Memory B cell (primary cell): Measurements from ENCODE around the gene SLC30A3.
A peak's percentile ranks its signal among the peaks of the same experiment; 100 is the strongest.

Source experiments
- ATAC-seq: fragments of 150-1000 bp; cut with Tn5 transposase; 2 replicates; pipeline ENCODE4 v1.10.0; 2021; ENCODE audit warnings: low read depth, mild to moderate bottlenecking, moderate library complexity
- DNase-seq, 2 donors: peaks; one replicate each; pipeline ENCODE4 v3.0.0; 2022; ENCODE audit warnings: low spot score in 2 of 2
- H3K27ac Mint-ChIP-seq: one replicate; pipeline ENCODE4 v1.8.0; 2022; ENCODE audit warnings: mild to moderate bottlenecking, moderate library complexity, mixed read lengths
- H3K27me3 Mint-ChIP-seq: one replicate; pipeline ENCODE4 v1.8.0; 2022; ENCODE audit warnings: mixed read lengths
- H3K36me3 Mint-ChIP-seq: one replicate; pipeline ENCODE4 v1.8.0; 2022; ENCODE audit warnings: mild to moderate bottlenecking, mixed read lengths
- H3K4me1 Mint-ChIP-seq: one replicate; pipeline ENCODE4 v1.8.0; 2022; ENCODE audit warnings: mixed read lengths
- H3K4me3 Mint-ChIP-seq: one replicate; pipeline ENCODE4 v1.8.0; 2022; ENCODE audit warnings: mild to moderate bottlenecking, moderate library complexity, mixed read lengths
- H3K9me3 Mint-ChIP-seq: one replicate; pipeline ENCODE4 v1.8.0; 2022; ENCODE audit warnings: mixed read lengths

Gene SLC30A3

DNA sequence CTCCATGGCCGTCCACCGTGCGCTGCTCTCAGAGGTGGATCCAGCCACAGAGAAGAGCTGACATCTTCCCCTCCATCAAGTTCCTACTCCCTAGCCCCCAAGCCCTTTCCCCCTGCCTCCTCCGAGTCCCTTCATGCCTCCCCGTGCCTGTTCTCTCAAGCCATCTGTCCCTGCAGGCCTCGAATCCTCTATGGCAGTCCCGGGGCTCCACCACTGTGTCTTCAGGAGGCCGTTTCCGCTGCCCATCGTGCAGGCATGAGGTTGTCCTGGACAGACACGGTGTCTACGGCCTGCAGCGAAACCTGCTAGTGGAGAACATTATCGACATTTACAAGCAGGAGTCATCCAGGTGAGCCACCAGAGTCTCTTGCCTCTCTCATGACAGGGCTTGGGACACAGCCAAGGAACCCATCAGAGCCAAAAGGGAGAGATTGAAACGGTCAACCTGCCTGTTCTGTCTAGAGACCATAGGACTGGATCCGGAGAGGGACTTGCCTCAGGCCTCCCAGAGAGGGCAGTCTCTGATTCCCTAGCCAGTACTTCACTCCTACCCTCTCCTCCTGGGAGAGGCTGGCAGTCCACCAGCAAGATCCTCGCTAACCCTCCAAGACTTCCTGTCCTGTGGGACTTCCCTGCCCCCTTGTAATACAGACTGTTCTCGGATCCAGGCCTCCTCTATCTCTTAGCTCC lies 35.7 kb upstream of the SLC30A3 start:
- no peak overlapping the region for H3K27ac Mint-ChIP-seq
- H3K4me3 Mint-ChIP-seq: no peak overlapping the region
- no peaks in the 10 kb centered on the region for H3K36me3 Mint-ChIP-seq

GRCh38 chr2:27297195-27297594 lies 34.3 kb upstream of the SLC30A3 start:
- Mint-ChIP-seq H3K36me3 (no peaks in the 10 kb centered on the region), H3K4me3 (no peak overlapping the region), H3K27me3 (peaks cover 17% of the 10 kb centered on the region), H3K9me3 (no peaks in the 10 kb centered on the region), H3K27ac (no peak overlapping the region), H3K4me1 (peaks cover 3% of the 10 kb centered on the region)
- no peak for DNase-seq
- ATAC-seq: no peak

More for the DNA sequence above, 35.7 kb upstream of the SLC30A3 start:
- Mint-ChIP-seq H3K4me1 (peaks cover 8% of the 10 kb centered on the region), H3K27me3 (peaks cover 17% of the 10 kb centered on the region), H3K9me3 (no peaks in the 10 kb centered on the region)
- DNase-seq (no peak), ATAC-seq (no peak)

- Mint-ChIP-seq H3K36me3 (no peaks in the 10 kb centered on the region), H3K4me3 (no peak overlapping the region), H3K27me3 (peaks cover 19% of the 10 kb centered on the region), H3K4me1 (peaks cover 3% of the 10 kb centered on the region), H3K27ac (no peak overlapping the region), H3K9me3 (no peaks in the 10 kb centered on the region)
- no peak for ATAC-seq
- DNase-seq: no peak
These were observed 33.6 kb upstream of the SLC30A3 start for GRCh38 chr2:27296481-27296880.

DNA sequence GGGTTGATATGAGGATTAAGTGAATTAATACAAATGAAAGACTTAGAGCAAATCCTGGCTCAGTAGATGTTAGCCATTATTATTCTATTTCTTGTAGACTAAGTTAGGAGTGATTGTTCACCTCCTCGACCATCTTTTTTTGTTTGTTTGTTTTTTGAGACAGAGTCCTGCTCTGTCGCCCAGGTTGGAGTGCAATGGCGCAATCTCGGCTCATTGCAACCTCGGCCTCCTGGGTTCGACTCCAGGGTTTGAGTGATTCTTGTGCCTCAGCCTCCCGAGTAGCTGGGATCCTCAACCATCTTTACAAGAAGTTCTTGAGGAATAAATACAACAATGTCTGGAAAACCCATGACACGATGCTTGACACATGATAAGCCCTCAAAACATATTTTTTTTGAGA lies 32.1 kb upstream of the SLC30A3 start:
- H3K27ac Mint-ChIP-seq: no peak overlapping the region
- ATAC-seq (no peak), DNase-seq (no peak)
- no peaks in the 10 kb centered on the region for H3K36me3 Mint-ChIP-seq
- H3K4me3 Mint-ChIP-seq: no peak overlapping the region
- H3K9me3 Mint-ChIP-seq: no peaks in the 10 kb centered on the region
- peaks cover 3% of the 10 kb centered on the region for H3K4me1 Mint-ChIP-seq
- H3K27me3 Mint-ChIP-seq: peaks cover 18% of the 10 kb centered on the region

DNA sequence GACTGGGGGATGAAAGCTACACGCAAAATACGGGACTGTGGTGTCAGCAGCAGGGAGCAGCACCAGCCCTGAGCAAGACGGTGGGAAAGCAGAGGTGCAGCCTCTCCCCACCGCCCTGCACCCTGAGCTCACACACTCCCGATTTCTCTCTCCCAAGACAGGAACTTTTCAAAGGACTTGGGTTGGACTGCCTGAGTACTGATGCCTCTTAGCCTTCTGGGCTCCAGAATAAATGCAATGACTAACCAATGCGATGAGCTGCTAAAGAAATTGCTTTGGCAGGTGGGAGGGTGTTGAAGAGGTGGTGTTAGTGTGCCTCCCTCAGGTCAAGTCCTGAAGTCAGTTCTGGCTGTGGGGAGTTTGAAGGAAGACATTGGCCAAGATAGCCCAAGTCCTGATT lies 29.0 kb upstream of the SLC30A3 start:
- DNase-seq (no peak), ATAC-seq (no peak)
- no peaks in the 10 kb centered on the region for H3K9me3 Mint-ChIP-seq
- H3K27ac Mint-ChIP-seq: no peak overlapping the region
- no peaks in the 10 kb centered on the region for H3K36me3 Mint-ChIP-seq
- peaks cover 3% of the 10 kb centered on the region for H3K4me1 Mint-ChIP-seq
- no peak overlapping the region for H3K4me3 Mint-ChIP-seq
- H3K27me3 Mint-ChIP-seq: peaks cover 9% of the 10 kb centered on the region

DNA sequence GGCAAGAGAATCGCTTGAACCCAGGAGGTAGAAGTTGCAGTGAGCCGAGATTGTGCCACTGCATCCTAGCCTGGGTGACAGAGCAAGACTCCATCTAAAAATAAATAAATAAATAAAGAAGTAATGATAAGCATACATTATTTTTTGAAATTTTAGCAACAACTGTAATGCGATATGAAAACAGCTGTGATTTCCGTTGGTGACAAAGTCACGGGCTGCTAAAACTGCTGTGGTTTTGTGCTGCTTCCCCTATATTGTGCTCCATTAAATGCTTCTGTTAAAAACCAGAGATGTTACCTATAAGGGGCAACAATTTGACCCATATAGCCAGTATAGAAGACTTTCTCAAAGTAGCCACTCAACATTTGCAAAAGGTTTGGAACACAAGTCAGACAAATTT lies 27.7 kb upstream of the SLC30A3 start:
- DNase-seq: no peak
- no peaks in the 10 kb centered on the region for H3K9me3 Mint-ChIP-seq
- H3K4me3 Mint-ChIP-seq: no peak overlapping the region
- peaks cover 9% of the 10 kb centered on the region for H3K27me3 Mint-ChIP-seq
- H3K36me3 Mint-ChIP-seq: no peaks in the 10 kb centered on the region
- peak; percentile 67 for ATAC-seq
- peaks cover 3% of the 10 kb centered on the region for H3K4me1 Mint-ChIP-seq
- H3K27ac Mint-ChIP-seq: no peak overlapping the region

DNA sequence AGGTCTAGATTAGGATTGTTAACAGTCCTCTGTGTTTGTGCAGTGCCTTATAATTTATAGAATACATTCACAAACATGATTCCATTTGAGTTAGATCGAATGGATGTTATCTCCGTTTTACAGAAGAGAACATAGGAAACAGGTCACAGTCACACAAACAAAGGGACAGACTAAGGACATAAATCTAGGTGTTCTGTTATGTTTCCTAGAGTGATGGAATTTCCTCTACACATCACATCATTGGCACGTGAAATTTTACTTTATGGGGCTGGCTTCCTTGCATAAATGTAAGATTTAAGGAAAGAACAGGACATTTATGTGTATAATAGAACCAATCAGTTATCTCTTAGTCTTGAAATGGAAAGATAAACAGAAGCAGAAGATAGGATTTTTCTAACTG lies 25.8 kb upstream of the SLC30A3 start:
- Mint-ChIP-seq H3K27me3 (peaks cover 7% of the 10 kb centered on the region), H3K4me3 (no peak overlapping the region), H3K4me1 (no peaks in the 10 kb centered on the region), H3K27ac (no peak overlapping the region), H3K9me3 (no peaks in the 10 kb centered on the region), H3K36me3 (no peaks in the 10 kb centered on the region)
- no peak for ATAC-seq
- DNase-seq: no peak

DNA sequence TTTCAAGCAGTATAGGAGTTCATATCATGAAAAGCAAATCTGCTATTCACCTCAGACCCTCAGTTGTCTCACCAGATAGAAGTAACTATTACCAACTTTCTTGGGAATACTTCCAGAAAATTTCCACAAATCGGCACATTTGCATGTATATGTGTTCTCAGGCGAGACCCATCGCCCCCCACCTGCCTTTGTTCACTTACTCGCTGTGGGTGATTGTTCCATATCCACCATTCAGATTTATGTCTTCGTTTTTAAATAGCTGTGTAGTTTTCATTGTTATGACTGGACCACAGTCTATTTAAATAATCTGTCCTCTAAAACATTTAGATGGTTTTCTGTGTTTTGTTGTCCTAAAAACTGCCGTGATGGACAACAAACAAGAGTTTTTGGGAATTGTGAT lies 22.6 kb upstream of the SLC30A3 start:
- H3K4me3 Mint-ChIP-seq: no peak overlapping the region
- H3K27me3 Mint-ChIP-seq: peaks cover 12% of the 10 kb centered on the region
- H3K9me3 Mint-ChIP-seq: no peaks in the 10 kb centered on the region
- no peaks in the 10 kb centered on the region for H3K36me3 Mint-ChIP-seq
- H3K4me1 Mint-ChIP-seq: no peaks in the 10 kb centered on the region
- ATAC-seq (no peak), DNase-seq (no peak)
- H3K27ac Mint-ChIP-seq: no peak overlapping the region

DNA sequence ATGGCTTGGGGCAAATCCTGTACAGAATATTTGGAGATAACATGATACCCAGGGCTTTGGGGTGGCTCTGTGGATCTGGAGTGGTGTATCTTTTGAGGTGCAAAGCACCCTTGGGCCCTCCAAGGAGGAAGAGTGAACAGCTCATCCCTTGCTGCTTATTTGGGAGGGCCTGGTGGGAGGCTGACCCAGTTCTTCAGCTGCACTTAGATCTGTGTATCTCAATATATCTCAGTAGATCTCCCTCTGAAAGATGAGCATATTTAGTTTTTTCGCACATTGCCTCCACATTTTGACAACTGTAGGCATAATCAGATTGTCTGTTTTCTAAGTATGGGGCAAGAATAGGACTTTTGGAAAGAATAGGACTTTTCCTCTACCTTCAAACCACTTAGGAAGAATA lies 22.1 kb upstream of the SLC30A3 start:
- H3K27me3 Mint-ChIP-seq: peaks cover 12% of the 10 kb centered on the region
- no peaks in the 10 kb centered on the region for H3K36me3 Mint-ChIP-seq
- H3K4me1 Mint-ChIP-seq: no peaks in the 10 kb centered on the region
- H3K9me3 Mint-ChIP-seq: no peaks in the 10 kb centered on the region
- ATAC-seq: no peak
- no peak overlapping the region for H3K4me3 Mint-ChIP-seq
- no peak overlapping the region for H3K27ac Mint-ChIP-seq
- no peak for DNase-seq

GRCh38 chr2:27282892-27283291 lies 20.0 kb upstream of the SLC30A3 start:
- H3K36me3 Mint-ChIP-seq: no peaks in the 10 kb centered on the region
- DNase-seq: no peak
- H3K27ac Mint-ChIP-seq: no peak overlapping the region

DNA sequence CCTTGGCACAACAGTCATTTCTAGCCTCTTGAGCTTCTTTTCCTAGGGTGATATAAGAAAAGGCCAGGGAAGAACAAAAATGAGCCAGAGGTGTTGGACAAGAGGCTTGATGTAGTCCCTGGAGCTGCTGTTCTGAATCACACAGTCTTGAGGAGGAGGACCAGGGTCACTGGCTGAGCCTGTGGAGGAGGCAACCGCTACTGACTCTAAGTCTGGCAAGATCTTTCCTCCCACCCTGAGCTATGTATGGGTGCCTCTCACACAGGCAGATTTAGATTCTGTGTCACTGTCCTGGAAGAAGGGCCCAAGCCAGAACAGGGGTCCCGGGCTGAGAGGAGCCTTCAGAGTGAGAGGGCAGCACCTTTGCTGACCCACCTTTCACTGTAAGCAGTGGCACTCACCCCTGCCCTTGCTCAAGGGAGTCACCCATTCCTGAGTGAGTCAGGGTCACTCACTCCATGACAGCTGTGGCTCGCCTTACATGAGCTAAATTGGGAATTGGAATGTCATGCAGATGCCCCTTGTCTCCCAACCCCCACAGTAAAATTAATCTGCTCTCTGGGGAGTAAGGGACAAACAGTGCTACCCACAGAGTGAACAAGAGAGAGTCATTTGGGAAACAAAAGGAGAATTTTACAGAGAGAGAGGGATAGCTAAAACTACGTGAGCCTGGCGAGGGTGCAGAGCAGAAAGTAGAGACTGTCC lies 19.2 kb upstream of the SLC30A3 start, which contains the start of gene TRIM54:
Gene TRIM54, plus strand, starts transcription at position 575 of the 705 bp plus-strand sequence. CDS start 303 bp downstream, outside the sequence.
- H3K27me3 Mint-ChIP-seq: peaks cover 16% of the 10 kb centered on the region
- DNase-seq: no peak
- H3K36me3 Mint-ChIP-seq: no peaks in the 10 kb centered on the region

More at GRCh38 chr2:27282892-27283291, 20.0 kb upstream of the SLC30A3 start:
- H3K9me3 Mint-ChIP-seq: no peaks in the 10 kb centered on the region
- H3K27me3 Mint-ChIP-seq: peaks cover 13% of the 10 kb centered on the region
- H3K4me3 Mint-ChIP-seq: no peak overlapping the region
- H3K4me1 Mint-ChIP-seq: peaks cover 2% of the 10 kb centered on the region
- ATAC-seq: no peak

GRCh38 chr2:27281442-27281841 lies 18.6 kb upstream of the SLC30A3 start:
- Mint-ChIP-seq H3K27ac (no peak overlapping the region), H3K27me3 (peaks cover 17% of the 10 kb centered on the region), H3K4me3 (no peak overlapping the region), H3K9me3 (no peaks in the 10 kb centered on the region), H3K36me3 (no peaks in the 10 kb centered on the region), H3K4me1 (peaks cover 4% of the 10 kb centered on the region)
- DNase-seq (no peak), ATAC-seq (no peak)

More for the DNA sequence above, 19.2 kb upstream of the SLC30A3 start, which contains the start of gene TRIM54:
- H3K4me3 Mint-ChIP-seq: no peak within 1 kb of the TSS
- no peaks in the 10 kb centered on the region for H3K9me3 Mint-ChIP-seq
- H3K27ac Mint-ChIP-seq: no peak within 1 kb of the TSS
- peaks cover 2% of the 10 kb centered on the region for H3K4me1 Mint-ChIP-seq
- ATAC-seq: no peak

DNA sequence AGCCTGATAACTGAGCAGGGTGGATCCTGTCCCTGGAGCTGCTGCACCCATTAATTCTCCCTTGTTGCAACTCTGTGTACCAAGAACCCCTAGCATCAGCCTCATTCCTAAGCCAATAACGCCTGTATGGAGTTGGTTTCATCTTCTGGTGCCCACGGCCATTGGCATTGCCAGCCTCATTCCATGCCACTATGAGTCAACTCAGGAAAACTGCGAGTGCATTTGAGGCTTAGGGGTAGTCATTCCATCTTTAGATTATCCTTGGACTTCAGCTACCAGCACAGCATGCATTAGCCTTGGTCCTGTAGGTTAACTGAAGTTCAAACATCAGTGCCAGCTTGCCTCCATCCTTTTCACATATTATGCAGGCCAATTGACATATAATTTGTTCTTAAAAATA lies 18.0 kb upstream of the SLC30A3 start:
- H3K4me1 Mint-ChIP-seq: peaks cover 4% of the 10 kb centered on the region
- DNase-seq: no peak
- H3K36me3 Mint-ChIP-seq: no peaks in the 10 kb centered on the region
- no peaks in the 10 kb centered on the region for H3K9me3 Mint-ChIP-seq
- H3K4me3 Mint-ChIP-seq: no peak overlapping the region
- H3K27me3 Mint-ChIP-seq: peaks cover 18% of the 10 kb centered on the region
- H3K27ac Mint-ChIP-seq: no peak overlapping the region
- no peak for ATAC-seq

DNA sequence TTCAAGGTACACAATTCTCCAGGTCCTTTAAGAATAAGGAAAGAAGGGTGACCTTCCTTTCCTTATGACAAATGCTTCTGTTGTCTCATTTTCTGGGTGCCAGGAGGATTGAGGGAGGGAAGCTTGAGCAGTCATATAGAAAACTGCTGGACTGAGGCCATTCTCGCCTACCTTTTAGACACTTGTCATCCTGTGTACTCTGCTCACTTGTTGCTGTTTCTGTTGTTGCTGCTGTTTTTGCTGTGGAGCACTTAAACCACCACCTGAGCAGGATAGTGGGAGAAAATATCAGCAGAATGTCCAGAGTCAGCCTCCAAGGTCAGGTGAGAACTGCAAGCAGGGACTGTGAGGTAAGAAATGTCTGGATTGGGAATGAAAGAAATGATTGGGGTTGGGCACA lies 15.2 kb upstream of the SLC30A3 start:
- DNase-seq (no peak), ATAC-seq (no peak)
- no peaks in the 10 kb centered on the region for H3K36me3 Mint-ChIP-seq
- no peaks in the 10 kb centered on the region for H3K9me3 Mint-ChIP-seq
- H3K4me1 Mint-ChIP-seq: peaks cover 4% of the 10 kb centered on the region
- no peak overlapping the region for H3K27ac Mint-ChIP-seq
- peaks cover 23% of the 10 kb centered on the region for H3K27me3 Mint-ChIP-seq
- H3K4me3 Mint-ChIP-seq: no peak overlapping the region
